GM18511 (cell line): Measurements from ENCODE around the gene MRPL42.
"Not testable (repeated sequence)": the region's sequence is repeated elsewhere in the genome, so short reads cannot be mapped to it uniquely, and the experiment has no call there.

Experiments used
- ATAC-seq: cut with Tn5 transposase; IDR thresholded peaks from one replicate; pipeline ENCODE4 v1.9.1; 2021; ENCODE audit warnings: mild to moderate bottlenecking, moderate library complexity; ENCODE audit not compliant: unreplicated experiment

Gene MRPL42

DNA sequence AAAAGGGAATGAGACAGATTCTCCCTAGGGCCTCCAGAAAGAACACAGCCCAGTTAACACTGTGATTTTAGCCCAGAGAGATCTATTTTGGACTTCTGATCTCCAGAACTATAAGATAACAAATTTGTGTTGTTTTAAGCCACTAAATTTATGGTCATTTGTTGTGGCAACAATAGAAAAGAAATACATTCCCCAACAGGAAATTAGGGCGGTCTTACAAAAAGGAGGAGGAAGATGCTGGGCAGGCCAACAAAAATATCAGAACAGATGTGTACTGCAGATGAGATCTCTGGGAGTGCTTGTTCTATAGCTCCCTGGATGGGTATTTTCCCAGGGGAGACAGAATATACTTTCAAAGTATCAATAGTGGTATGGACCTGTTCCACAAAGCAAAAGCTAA is 73.2 kb downstream of the MRPL42 start:
- no peak for ATAC-seq

DNA sequence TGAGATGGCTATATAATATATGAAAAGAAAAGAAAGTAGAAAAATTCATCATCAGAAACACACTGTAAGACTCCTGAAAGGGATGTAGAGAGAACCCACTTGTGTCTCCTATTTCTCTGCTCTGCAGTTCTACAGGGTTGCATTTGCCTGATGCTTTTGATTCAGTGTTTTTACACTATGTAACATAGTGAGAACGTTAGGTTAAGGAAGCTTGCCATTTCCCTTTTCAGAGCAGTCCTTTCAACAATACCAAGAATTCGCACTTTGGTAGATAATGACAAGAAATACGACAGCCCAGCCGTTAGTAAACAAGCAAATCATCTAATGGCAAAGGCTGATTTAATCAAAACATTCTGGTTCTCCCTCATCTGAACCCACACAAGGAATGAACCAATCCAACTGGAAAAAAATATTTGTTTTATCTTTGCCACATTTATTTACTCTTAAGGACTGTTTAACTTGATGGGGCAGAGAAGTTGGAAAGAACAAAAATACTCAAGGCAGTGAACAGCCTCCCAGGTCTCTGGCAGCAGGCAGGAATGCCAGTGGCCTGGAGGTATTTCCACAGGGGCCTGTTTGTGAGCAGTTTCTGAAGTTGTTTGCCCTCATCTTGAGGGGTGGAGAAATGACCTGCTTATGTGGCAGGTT is 74.4 kb downstream of the MRPL42 start:
- ATAC-seq = no peak

GRCh38 chr12:93547778-93548177 is 80.5 kb downstream of the MRPL42 start:
- no peak for ATAC-seq

DNA sequence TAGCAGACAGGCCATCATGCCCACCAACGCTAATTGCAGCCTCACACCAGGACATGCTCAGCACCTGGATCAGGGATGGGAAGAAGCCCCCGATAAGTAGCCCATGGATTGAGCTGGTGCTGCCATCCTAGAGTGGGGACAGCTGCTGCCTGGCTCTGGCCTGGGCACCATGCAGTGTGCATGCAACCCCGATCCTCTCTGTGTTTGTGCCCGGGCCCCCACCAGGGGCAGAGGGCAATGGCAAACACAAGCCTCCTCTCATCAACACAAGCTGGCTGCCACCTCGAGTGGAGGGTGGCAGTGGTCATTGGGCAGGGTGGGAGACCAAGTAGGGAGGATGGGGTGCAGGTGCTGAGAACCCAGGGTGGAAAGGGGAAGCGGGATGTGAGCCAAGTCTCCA is 81.9 kb downstream of the MRPL42 start:
- ATAC-seq = no peak

DNA sequence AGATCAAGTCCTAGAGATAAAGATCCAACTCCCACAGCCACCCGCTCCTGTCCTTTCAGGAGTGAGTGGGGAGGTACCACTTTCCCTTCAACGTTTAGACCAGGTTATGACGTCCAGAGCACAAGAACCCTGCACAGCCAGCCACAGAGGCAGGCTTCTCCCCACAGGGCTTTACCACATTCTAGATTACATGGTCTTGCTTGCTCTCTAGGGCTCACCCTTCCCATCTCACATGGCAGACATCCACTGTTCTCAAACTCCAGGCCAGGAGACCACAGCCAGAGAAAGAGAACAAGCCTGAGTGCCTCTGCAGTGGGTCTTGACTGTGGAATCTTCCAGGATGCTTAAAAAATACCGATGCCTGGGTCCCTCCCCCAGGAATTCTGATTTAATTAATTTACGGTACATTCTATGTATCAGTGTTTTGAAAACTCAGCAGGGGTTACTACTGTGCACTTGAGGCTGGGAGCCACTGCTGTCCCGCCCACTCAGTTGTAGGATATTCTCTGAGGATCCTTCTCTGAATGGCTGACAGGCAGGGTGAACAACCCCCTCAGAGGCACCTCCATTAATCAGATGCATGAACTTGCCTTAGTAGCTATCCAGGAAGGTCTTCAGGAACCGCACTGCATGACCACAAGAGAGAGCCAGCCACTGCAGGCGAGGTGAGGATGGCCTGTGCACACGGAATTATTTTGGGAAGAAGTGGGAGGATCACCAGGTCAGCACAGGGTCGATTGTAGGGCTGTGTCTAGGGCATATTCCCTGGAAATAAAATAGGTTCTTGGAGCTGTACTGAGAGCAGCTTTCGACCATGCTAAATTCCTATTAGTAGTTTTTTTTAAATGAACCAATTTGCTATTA is 83.7 kb downstream of the MRPL42 start:
- ATAC-seq = no peak

- no peak for ATAC-seq
Measured at GRCh38 chr12:93552427-93552826, 85.1 kb downstream of the MRPL42 start.

- ATAC-seq = not testable (repeated sequence)
Measured at GRCh38 chr12:93557879-93558278, 90.6 kb downstream of the MRPL42 start.

DNA sequence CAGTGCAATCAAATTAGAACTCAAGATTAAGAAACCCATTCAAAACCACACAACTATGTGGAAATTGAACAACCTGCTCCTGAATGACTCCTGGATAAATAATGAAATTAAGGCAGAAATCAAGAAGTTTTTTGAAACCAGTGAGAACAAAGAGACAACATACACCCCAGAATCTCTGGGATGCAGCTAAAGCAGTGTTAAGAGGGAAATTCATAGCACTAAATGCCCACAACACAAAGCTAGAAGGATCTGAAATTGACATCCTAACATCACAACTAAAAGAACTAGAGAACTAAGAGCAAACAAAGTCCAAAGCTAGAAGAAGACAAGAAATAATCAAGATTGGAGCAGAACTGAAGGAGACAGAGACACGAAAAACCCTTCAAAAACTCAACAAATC is 91.4 kb downstream of the MRPL42 start:
- not testable (repeated sequence) for ATAC-seq

DNA sequence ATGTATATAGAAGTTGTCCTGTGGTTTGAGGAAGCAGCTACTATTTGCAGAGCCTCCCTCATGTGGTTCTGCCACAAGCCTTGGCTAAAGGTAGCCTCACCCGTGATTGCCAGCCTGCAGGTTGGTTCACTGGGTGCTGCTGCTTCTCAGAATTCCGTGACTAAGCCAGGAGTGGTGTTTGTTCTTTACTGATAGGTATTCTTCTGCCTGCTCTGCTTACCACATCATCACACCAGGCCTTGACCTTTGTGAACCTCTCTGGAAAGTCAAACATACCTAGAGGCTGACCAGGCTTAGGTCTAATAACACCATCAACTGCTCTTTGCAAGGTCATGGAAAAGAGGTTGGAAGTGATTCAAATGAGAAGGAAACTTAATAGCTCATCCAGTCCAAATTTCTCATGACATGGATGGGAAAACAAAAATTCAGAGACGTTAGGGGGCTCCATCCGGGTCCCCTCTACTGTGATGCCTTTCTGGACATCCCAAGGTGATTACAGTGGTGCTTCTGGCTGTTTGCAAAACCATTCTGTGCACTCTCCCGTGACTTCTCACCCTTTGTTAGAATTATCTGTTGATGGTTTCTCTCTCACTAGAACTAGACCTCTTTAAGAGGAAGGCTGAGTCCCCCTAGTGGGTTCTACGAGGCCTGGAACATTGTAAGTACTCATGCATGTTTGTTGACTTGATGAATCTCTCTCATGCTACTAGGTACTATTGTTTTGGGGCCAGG is 96.7 kb downstream of the MRPL42 start:
- ATAC-seq = no peak

DNA sequence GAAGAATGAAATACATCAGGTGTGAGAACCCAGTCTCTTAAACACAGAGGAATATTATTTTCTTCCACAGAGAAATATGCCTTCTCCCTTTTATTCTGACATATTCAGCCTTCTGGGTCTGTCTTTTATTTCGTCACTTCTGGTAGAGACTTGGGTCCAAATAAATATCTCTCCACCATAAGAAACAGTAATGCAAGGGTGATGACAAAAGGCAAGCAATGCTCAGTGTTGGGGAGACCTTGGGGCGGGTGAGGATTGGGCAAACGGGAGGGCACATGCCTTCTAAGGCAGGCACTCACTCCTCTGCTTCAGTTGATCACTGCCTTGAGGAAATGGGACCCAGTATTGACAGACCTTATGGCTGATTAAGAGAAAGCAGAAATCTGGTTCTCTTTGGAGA is 98.4 kb downstream of the MRPL42 start:
- ATAC-seq = no peak
